SHP77 treated with DMSO at 0.1 percent for 48 hours (cell line): Measurements from ENCODE around the gene IL15RA.
"Not testable (repeated sequence)": the region's sequence is repeated elsewhere in the genome, so short reads cannot be mapped to it uniquely, and the experiment has no call there.

Source experiments
- DNase-seq: peaks from one replicate; lab custom pipeline; 2025; lab: John Stamatoyannopoulos, UW

Gene IL15RA

GRCh38 chr10:6006546-6006945 lies 29.2 kb upstream of the IL15RA start:
- DNase-seq = no peak

DNA sequence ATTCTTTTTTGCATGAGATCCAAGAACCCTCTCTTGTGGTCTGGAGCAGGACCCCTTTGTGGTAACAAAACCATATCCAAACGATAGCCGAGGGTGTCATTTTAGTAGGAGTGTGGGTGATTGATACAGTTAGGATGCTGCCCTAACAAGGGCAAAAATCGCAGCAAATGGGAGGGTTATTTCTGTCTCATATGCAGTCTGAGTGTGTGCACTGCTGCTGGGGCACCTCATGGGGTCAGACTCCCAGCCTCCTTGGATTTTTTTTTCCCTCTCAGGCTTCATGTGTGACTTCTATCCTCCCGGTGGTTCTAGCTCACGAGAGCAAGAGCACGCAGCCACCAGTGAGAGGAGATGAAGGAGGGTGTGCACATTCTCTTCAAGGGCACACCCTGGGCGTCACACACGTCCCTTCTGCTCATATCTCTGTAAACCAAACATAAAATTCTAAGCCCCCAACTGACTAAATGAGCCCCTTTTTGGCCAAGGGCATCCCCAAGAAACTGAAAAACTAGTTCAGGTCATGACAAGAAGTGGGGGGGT lies 28.6 kb upstream of the IL15RA start:
- DNase-seq = no peak

DNA sequence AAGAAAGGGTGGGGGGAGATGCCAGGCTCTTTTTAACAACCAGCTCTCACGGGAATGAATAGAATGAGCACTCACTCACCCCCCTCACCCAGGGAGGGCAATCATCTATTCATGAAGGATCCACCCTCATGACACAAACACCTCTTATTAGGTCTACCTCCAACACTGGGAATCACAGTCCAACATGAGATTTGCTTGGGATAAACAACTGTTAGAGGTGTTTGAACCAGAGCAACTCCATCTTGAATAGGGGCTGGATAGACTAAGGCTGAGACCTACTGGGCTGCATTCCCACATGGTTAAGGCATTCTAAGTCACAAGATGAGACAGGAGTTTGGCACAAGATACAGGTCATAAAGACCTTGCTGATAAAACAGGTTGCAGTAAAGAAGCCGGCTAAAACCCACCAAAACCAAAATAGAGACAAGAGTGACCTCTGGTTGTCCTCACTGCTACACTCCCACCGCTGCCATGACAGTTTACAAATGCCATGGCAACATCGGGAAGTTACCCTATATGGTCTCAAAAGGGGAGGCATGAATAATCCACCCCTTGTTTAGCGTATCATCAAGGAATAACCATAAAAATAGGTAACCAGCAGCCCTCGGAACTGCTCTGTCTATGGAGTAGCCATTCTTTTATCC lies 27.9 kb upstream of the IL15RA start:
- not testable (repeated sequence) for DNase-seq

DNA sequence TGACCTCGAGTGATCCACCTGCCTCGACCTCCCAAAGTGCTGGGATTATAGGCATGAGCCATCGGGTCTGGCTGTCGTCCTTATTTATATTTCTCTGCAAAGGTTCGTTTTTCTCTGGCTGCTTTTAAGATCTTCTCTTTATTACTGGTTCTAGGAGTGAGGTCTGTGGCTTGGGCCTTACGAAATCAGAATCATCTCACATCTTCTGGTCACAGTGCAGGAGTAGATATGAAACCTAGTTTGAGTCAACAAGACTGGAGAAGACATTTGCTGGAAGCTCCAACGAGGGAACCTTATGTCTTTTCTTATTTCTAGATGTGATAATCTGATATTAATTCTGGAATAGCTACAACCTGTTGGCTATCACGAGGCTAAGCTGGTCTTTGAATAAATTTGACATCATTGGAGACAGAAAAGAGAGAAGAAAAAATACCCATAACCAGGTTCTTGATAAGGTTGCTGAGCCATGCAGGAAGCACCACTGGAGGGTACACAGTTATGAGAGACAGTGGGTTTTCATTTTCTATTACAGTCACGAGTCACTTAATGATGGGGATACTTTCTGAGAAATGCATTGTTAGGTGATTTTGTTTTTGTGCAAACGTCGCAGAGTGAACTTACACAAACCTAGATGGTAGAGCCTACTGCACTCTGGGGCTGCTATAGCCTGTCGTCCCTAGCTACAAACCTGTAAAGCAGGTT lies 25.6 kb upstream of the IL15RA start:
- no peak for DNase-seq

- DNase-seq = no peak
Measured at GRCh38 chr10:5999440-6000165, 22.3 kb upstream of the IL15RA start.

DNA sequence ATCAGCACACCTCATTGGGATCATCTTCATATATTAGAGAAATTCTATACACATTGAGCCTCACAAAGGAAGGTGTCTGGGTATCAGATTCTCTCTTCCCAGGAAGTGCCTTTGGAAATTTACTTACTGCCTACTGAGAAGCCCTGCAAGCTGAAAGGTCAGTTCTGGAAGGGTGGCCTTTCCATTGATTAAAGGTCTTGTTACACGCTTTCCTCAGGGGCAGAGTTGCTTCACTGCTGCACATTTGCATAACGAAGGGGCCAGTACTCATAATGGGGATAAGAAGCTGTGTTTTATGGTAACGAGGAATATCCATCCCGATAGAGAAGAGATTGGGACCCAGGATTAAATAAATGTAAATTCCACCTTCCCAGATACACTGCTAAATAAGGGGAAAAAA lies 19.4 kb upstream of the IL15RA start:
- DNase-seq = no peak

- DNase-seq = no peak
Measured at GRCh38 chr10:5992398-5992797, 15.1 kb upstream of the IL15RA start.

- DNase-seq = no peak
Measured at GRCh38 chr10:5991708-5992107, 14.4 kb upstream of the IL15RA start.

- no peak for DNase-seq
Measured at GRCh38 chr10:5989756-5990155, 12.4 kb upstream of the IL15RA start.

DNA sequence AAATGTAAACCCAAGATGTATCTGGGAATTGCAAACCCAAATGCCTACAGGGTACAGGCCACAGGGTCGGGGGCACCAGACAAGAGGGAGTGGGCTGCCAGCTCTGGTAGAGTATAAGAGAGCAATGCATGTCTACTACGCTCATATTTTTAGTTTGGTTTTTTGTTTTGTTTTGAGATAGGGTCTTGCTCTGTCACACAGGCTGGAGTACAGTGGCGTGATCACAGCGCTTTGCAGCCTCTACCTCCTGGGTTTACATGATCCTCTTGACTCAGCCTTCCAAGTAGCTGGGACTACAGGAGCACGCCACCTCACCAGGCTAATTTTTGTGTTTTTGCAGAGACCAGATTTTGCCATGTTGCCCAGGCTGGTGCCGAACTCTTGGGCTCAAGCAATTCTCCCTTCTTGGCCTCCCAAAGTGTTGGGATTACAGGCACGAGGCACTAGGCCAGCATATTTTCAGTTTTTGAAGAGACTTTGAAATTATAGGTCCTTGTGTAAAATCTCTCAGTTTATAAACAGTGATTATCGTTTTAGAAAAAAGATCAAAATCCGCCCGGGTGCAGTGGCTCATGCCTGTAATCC lies 11.1 kb upstream of the IL15RA start:
- no peak for DNase-seq

- DNase-seq = no peak
Measured at GRCh38 chr10:5987747-5988146, 10.4 kb upstream of the IL15RA start.

GRCh38 chr10:5985029-5985428 lies 7.7 kb upstream of the IL15RA start:
- no peak for DNase-seq

DNA sequence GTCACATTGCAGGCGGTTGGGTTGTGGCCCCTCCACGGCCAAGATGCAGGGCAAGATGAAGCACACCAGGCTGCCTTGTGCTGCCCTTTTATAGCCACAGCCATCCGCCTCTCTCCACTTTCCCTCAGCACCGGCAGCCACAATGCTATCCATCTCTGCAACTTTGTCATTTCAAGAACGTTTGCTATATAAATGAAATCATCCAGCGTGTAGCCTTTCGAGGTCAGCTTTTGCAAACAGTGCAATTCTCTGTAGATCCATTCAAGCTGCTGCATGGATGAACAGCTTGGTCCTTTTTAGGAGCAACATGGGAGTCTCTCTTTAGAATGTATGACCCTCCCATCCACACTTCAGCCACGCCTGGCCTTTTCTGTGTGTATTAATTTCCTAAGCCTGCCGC lies 6.4 kb upstream of the IL15RA start:
- no peak for DNase-seq

GRCh38 chr10:5981529-5981928 lies 4.2 kb upstream of the IL15RA start:
- DNase-seq = no peak

- no peak for DNase-seq
Measured at GRCh38 chr10:5978230-5978489, 817 bp upstream of the IL15RA start.

GRCh38 chr10:5976512-5977470 lies 552 bp downstream of the IL15RA start:
- no peak for DNase-seq

DNA sequence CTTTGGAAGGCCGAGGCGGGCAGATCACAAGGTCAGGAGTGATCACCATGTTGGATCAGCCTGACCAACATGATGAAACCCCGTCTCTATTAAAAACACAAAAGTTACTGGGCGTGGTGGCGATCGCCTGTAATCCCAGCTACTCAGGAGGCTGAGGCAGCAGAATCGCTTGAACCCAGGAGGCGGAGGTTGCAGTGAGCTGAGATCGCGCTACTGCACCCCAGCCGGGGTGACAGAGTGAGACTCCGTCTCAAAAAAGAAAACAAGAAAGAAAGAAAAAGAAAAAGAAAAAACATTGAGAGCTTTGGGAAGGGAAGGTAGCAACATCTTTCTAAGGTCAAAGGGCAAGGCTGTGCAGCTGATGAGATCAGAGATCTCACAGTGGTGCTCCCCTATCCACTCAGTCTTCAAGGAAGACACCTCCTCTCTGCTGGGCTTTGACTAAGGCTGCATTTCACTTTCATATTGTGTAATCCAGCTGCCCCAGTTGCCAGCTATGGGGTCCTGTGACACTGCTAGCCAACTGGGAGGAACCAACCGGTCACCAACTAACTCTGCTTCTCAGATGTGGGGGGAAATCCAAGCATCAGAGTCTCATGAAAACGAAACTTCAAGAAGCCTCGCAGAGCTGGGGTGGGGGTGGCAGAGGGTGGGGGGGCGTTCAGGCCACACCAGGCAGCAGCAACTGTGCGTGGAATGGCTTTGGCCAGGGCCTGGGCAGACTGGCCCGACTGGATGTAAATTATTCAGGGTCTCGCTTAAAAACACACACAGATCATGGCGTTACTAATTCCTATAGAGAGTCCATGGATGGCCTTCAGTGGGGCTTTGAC lies 1.5 kb downstream of the IL15RA start:
- DNase-seq = no peak

DNA sequence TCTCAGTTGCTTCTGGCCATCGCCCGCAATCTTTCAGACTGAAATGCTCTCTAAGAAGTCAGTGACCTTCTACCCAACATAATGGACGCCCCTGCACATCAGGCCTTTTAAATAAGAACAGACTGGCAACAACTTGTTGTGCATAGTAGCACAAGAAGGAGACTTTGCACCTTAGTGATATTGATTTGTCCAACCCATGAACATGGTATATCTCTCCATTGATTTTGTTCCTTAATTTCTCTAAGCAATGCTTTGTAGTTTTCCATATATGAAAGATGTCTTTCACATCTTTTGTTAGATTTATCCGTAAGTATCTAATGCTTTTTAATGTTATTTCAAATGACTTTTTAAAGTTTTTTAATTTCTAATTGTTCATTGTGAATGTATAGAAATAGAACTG lies 4.3 kb downstream of the IL15RA start:
- no peak for DNase-seq

DNA sequence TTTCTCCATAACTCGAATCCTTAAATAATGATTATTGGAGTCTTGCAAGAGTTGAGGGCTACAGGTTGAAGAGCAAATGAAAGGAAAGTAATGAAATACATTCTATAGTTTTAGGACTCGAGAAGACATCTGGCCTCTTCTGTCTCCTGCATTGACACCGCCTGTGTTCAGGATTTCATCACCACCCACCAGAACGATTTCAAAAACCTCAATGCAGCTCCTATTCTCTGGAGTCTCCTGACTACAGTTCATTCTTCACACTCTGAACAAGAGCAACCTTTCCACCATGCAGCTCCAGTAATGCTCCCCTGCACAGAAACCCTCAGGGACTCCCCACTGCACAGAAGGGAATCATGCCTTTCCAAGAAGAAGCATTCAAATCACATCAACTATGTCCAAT lies 5.5 kb downstream of the IL15RA start:
- no peak for DNase-seq

GRCh38 chr10:5971315-5971832 lies 6.0 kb downstream of the IL15RA start:
- DNase-seq = no peak

DNA sequence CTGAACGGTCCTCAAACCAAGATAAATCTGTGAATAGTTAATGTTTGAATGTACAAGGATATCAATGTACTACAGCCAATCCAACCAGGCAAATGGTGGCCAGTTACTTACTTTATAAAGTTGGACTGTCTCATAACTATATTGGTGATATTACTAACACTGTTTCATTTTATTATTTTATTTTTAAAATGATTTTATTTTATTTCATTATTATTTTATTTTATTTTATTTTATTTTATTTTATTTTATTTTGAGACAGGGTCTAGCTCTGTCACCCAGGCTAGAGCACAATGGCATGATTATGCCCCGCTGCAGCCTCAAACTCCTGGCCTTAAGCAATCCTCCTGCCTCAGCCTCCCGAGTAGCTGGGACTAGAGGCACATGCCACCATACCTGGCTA lies 6.8 kb downstream of the IL15RA start:
- DNase-seq = no peak
